WERI-Rb-1 (cell line): ENCODE data around the gene LSM12.
A peak's percentile ranks its signal among the peaks of the same experiment; 100 is the strongest.

Experiments
- DNase-seq: peaks from one replicate; pipeline ENCODE4 v3.0.0-alpha.2; 2020
- H3K27ac ChIP-seq: fragments of 250-450 bp; sonication (Bioruptor Pico); 2 replicates; pipeline ENCODE4 v1.5.1; 2020; ENCODE audit warnings: mild to moderate bottlenecking, moderate library complexity
- H3K27me3 ChIP-seq: fragments of 250-450 bp; sonication (Bioruptor Pico); 2 replicates; pipeline ENCODE4 v1.5.1; 2021; ENCODE audit warnings: mild to moderate bottlenecking, low read depth, moderate library complexity; ENCODE audit not compliant: insufficient read depth, severe bottlenecking
- H3K36me3 ChIP-seq: fragments of 250-450 bp; sonication (Bioruptor Pico); 2 replicates; pipeline ENCODE4 v1.5.1; 2020; ENCODE audit warnings: mild to moderate bottlenecking, moderate library complexity
- H3K4me3 ChIP-seq: 2 replicates; pipeline ENCODE4 v1.5.1; 2011; ENCODE audit warnings: low read depth, mild to moderate bottlenecking, control low read depth, low read length
- H3K9me3 ChIP-seq: fragments of 250-450 bp; sonication (Bioruptor Pico); 2 replicates; pipeline ENCODE4 v1.5.1; 2021; ENCODE audit warnings: mild to moderate bottlenecking, moderate library complexity; ENCODE audit not compliant: severe bottlenecking
- TF ChIP-seq, protein P1 (sequence below): IDR thresholded peaks from 2 replicates; pipeline ENCODE4 v1.5.1; 2011; ENCODE audit warnings: low read depth, mild to moderate bottlenecking, control low read depth, inconsistent platforms, low read length

The LSM12 gene

DNA sequence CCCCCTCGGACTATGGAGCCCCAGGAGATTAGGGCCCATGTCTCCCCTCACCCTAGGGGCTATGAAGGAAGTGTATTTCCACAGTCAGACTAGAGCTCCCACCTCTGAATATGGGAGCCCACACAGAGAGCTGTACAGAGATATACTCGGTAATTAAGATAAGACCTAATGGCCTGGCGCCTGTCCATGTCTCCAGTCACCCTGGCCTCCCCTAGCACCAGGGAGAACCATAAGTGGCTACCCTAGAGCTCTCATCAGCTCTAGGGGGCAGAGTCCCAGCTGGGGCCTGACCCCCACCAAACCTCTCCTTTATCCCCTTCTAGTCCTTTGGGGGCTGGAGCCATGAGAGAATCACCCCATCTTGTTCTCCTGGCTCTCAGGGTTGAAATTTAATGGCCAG, 54.1 kb downstream of the LSM12 start:
- H3K36me3 ChIP-seq: peaks cover 18% of the 10 kb centered on the region
- no peak overlapping the region for H3K27ac ChIP-seq
- DNase-seq: no peak
- no peak overlapping the region for H3K4me3 ChIP-seq
- no peaks in the 10 kb centered on the region for H3K9me3 ChIP-seq
- TF ChIP-seq, protein P1, sequence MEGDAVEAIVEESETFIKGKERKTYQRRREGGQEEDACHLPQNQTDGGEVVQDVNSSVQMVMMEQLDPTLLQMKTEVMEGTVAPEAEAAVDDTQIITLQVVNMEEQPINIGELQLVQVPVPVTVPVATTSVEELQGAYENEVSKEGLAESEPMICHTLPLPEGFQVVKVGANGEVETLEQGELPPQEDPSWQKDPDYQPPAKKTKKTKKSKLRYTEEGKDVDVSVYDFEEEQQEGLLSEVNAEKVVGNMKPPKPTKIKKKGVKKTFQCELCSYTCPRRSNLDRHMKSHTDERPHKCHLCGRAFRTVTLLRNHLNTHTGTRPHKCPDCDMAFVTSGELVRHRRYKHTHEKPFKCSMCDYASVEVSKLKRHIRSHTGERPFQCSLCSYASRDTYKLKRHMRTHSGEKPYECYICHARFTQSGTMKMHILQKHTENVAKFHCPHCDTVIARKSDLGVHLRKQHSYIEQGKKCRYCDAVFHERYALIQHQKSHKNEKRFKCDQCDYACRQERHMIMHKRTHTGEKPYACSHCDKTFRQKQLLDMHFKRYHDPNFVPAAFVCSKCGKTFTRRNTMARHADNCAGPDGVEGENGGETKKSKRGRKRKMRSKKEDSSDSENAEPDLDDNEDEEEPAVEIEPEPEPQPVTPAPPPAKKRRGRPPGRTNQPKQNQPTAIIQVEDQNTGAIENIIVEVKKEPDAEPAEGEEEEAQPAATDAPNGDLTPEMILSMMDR: no peak
- H3K27me3 ChIP-seq: no peaks in the 10 kb centered on the region

DNA sequence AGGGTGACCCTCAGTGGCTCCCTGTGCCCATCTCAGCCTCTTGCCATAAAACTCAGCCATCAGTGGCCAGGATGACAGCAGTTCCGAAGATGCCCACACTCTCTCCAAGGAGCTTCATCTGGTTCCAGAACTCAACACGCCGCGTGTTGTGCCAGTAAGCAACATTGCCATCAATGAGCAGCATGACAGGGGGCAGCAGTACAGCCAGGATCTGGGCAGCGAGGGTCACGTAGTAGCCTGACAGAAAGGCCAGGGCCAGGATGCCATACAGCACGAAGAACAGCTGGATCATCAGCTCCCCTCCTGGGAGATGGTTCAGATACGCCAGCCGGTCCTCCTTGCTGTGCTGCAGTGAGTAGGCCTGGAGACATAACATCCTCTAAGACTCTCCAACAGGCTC, 54.6 kb downstream of the LSM12 start:
- no peaks in the 10 kb centered on the region for H3K9me3 ChIP-seq
- peaks cover 18% of the 10 kb centered on the region for H3K36me3 ChIP-seq
- no peak overlapping the region for H3K4me3 ChIP-seq
- H3K27me3 ChIP-seq: no peaks in the 10 kb centered on the region
- TF ChIP-seq, protein P1: no peak
- no peak for DNase-seq
- no peak overlapping the region for H3K27ac ChIP-seq

DNA sequence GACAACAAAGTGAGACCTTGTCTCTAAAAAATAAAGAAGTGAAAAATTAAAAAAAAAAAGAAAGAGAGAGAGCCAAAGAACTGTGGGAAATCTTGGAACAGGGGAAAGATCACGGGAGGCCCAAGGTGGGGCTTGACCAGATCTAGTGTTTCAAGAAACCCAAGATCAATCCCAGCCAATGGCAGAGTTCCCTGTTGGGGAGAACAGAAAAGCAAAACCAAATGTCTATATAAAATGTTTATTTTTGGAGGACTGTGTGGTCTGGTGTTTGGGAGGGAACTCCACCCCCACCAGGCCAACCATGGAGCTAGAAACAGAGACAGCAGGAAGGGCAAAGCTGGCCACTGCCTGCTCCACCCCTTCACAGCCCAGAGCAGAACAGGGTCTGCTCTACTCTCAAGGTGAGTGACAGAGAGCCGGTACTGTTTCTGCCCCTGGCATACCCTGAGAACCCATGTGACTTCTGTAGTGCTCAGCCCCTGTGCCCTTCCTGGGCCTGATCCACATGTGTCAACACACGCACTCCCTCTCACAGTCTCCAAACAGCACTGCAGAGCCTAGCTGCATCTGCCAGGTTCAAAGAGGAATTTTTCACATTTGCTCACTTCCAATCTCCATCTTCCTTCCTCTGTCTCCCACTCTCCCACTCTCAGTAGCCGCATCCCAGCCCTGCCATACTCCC, 55.4 kb downstream of the LSM12 start:
- no peaks in the 10 kb centered on the region for H3K9me3 ChIP-seq
- TF ChIP-seq, protein P1: no peak
- no peaks in the 10 kb centered on the region for H3K27me3 ChIP-seq
- DNase-seq: no peak
- no peak overlapping the region for H3K4me3 ChIP-seq
- H3K36me3 ChIP-seq: peaks cover 18% of the 10 kb centered on the region
- no peak overlapping the region for H3K27ac ChIP-seq

DNA sequence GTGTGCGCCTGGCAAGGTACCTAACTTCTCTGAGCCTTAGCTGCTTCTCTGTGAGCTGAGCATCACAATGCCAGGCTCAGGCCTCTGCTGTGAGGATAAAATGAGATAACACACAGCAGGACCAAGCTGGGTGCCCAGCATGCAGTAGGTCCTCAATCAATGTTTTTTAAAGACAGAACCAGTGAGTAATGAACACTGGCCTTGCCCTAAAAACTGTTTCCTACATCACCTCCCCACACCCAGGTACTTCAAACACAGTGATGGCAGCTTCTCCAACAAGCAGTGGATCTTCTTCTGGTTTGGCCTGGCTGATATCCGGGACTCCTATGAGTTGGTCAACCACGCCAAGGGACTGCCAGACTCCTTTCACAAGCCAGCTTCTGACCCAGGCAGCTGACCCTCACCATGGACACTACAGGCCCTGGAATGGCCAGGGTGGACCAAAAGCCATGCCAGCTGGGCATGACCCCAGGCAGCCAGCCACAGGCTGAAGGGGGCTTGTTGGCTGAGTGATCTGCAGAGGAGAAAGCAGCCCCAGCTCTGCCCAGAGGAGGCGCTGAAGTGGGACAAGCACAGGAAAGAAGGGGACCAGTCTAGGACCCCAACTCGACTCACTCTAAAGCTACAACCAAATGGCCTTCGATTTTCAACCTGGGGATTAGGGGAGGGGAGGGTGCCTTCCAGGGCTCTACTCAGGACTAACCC, 58.1 kb downstream of the LSM12 start:
- Histone ChIP-seq H3K4me3 (no peak overlapping the region), H3K36me3 (peaks cover 18% of the 10 kb centered on the region), H3K27ac (no peak overlapping the region), H3K27me3 (no peaks in the 10 kb centered on the region), H3K9me3 (no peaks in the 10 kb centered on the region)
- no peak for DNase-seq
- TF ChIP-seq, protein P1: 0 out of 2 replicates have a peak, but pooled peaks have one; percentile 22

DNA sequence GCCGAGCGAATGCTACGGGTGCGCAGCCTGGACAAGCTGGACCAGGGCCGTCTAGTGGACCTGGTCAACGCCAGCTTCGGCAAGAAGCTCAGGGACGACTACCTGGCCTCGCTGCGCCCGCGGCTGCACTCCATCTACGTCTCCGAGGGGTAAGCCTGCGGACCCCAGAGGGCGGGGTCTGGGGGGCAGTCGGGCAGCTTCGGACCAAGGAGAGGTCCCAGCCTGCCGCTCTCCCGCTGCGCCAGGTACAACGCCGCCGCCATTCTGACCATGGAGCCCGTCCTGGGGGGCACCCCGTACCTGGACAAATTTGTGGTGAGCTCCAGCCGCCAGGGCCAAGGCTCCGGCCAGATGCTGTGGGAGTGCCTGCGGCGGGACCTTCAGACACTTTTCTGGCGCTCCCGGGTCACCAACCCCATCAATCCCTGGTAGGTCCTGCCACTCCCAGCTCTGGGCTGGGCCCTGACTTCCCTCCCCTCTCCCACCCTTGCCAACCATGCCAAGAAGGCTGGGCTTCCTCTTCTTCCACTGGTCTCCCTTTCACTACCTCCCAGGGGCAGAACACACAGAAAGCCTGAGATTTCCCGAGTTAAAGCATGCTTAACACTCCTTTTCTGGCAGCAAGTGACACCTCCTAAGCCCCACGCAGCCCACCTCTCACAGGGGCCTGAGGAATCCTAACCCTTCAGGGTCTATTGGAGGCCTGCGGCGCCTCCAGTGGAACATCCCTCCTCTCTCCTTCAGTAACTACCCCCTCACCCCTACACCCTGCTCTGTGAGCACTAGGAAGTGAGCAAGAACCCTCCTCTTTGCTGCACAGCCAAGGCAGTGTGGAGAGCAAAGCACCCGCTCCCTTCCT, 58.9 kb downstream of the LSM12 start:
- DNase-seq: no peak
- Histone ChIP-seq H3K27ac (peak overlapping the region; percentile 67), H3K27me3 (no peaks in the 10 kb centered on the region), H3K9me3 (no peaks in the 10 kb centered on the region), H3K4me3 (peak overlapping the region; percentile 82), H3K36me3 (peaks cover 17% of the 10 kb centered on the region)
- TF ChIP-seq, protein P1: no peak
